Activated CD8-positive, alpha-beta T cell treated with anti-CD3 and anti-CD28 coated beads for 36 hours (primary cell): ENCODE data around the gene PIANP. TPM values are rescaled to one million over a fixed set of nuclear protein-coding genes. Genes with fewer than 3 reads are reported as not detected.

Experiments
- ATAC-seq: fragments of 200-7000 bp; cut with Tn5 transposase; one replicate; pipeline ENCODE4 v1.10.0; 2021; ENCODE audit warnings: mild to moderate bottlenecking, moderate library complexity
- CTCF ChIA-PET: fragments of 350-600 bp; sonication (Branson Sonifier 250); formaldehyde crosslinking; loops from one replicate; lab custom pipeline; 2021; ENCODE audit warnings: antibody characterized with exemption; lab: Charles Lee
- POLR2A ChIA-PET: fragments of 350-600 bp; sonication (Branson Sonifier 250); formaldehyde crosslinking; loops from one replicate; lab custom pipeline; 2021; ENCODE audit warnings: antibody characterized with exemption; lab: Charles Lee
- DNase-seq: peaks from one replicate; pipeline ENCODE4 v3.0.0-alpha.2; 2020
- H3K27ac Mint-ChIP-seq: one replicate; pipeline ENCODE4 v1.8.0; 2021; ENCODE audit warnings: mild to moderate bottlenecking, mixed read lengths
- H3K27me3 Mint-ChIP-seq: one replicate; pipeline ENCODE4 v1.8.0; 2021; ENCODE audit warnings: mixed read lengths
- H3K36me3 Mint-ChIP-seq: one replicate; pipeline ENCODE4 v1.8.0; 2021; ENCODE audit warnings: low read depth, mixed read lengths
- H3K4me1 Mint-ChIP-seq: one replicate; pipeline ENCODE4 v1.8.0; 2021; ENCODE audit warnings: low read depth, mixed read lengths
- H3K4me3 Mint-ChIP-seq: one replicate; pipeline ENCODE4 v1.8.0; 2021; ENCODE audit warnings: mild to moderate bottlenecking, moderate library complexity, mixed read lengths
- H3K9me3 Mint-ChIP-seq: one replicate; pipeline ENCODE4 v1.8.0; 2021; ENCODE audit warnings: mixed read lengths
- intact Hi-C: fragments of 100-400 bp; cut with micrococcal nuclease; formaldehyde crosslinking; loops from one replicate; pipeline ENCODE4 v1.10.0; 2022
- total RNA-seq, 2 experiments: library from RNA; stranded (reverse); gene quantifications; one replicate each; pipeline ENCODE4 v1.2.3, GENCODE V29; 2021
- TF ChIP-seq, protein P1 (sequence below): fragments of 200-600 bp; IDR thresholded peaks from one replicate; pipeline ENCODE4 v1.8.0; 2022; ENCODE audit warnings: antibody characterized with exemption, mild to moderate bottlenecking

The PIANP gene
- total RNA-seq, 2 experiments from 2014 or later, result not detected

DNA sequence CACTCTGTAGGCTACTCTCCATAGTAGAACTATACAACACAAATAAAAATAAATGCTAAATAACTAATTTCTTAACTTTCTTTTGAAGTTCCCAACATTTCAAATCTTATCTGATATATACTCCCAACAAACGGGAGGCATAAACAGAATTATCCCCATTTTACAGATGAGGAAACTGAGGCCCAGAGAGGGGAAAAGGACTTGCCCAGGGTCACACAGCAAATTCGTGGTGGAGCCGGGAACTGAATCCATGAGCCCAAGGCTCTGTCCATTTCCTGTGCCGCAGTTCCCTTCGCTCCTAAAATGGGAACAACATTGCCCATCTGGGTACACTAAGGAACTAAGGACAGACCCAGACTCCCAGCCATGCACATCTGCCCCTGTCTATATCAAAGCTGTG, 23.7 kb downstream of the PIANP start:
- Mint-ChIP-seq H3K4me1 (peaks cover 6% of the 10 kb centered on the region), H3K27me3 (no peaks in the 10 kb centered on the region), H3K9me3 (no peaks in the 10 kb centered on the region), H3K4me3 (no peak overlapping the region), H3K36me3 (peaks cover 59% of the 10 kb centered on the region), H3K27ac (no peak overlapping the region)
- DNase-seq, result no peak
- TF ChIP-seq, protein P1, sequence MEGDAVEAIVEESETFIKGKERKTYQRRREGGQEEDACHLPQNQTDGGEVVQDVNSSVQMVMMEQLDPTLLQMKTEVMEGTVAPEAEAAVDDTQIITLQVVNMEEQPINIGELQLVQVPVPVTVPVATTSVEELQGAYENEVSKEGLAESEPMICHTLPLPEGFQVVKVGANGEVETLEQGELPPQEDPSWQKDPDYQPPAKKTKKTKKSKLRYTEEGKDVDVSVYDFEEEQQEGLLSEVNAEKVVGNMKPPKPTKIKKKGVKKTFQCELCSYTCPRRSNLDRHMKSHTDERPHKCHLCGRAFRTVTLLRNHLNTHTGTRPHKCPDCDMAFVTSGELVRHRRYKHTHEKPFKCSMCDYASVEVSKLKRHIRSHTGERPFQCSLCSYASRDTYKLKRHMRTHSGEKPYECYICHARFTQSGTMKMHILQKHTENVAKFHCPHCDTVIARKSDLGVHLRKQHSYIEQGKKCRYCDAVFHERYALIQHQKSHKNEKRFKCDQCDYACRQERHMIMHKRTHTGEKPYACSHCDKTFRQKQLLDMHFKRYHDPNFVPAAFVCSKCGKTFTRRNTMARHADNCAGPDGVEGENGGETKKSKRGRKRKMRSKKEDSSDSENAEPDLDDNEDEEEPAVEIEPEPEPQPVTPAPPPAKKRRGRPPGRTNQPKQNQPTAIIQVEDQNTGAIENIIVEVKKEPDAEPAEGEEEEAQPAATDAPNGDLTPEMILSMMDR, result no peak
- ChIA-PET POLR2A (interaction anchor here (1.7 kb wide), 1 partner anchor 15 kb away, joined by 4 read pairs; no protein-coding TSS in a partner anchor), CTCF (interaction anchor here (1.4 kb wide), 1 partner anchor 7 kb away, joined by 3 read pairs; no protein-coding TSS in a partner anchor)
- ATAC-seq, result no peak
- intact Hi-C loops, result no loop called here

DNA sequence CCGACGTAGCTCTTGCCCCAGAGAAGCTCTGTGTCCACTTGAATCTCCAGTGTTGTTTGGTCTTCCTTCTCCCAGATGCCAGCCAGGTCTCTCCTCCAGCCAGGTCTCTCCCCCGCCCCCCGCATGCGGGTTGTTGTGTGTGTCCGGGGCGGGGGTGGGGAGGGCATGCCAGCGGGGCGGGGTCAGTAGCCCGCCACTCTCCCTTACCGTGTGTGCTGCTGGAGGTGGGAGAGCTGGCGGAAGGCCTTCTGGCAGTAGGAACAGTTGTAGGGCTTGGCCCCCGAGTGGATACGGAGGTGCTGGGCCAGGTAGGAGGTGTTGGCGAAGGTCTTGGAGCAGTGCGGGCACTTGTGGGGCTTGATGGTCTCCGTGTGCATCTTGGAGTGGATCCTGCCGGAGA, 28.5 kb downstream of the PIANP start:
- Mint-ChIP-seq H3K4me1 (no peaks in the 10 kb centered on the region), H3K36me3 (peaks cover 63% of the 10 kb centered on the region), H3K9me3 (no peaks in the 10 kb centered on the region), H3K4me3 (no peak overlapping the region), H3K27ac (no peak overlapping the region), H3K27me3 (no peaks in the 10 kb centered on the region)
- TF ChIP-seq, protein P1, result no peak
- CTCF ChIA-PET, result interaction anchor here (1.1 kb wide), 1 partner anchor 12 kb away, joined by 3 read pairs; no protein-coding TSS in a partner anchor
- POLR2A ChIA-PET, result interaction anchor here (2.2 kb wide), 1 partner anchor 12 kb away, joined by 13 read pairs; no protein-coding TSS in a partner anchor
- DNase-seq, result no peak
- no peak for ATAC-seq
- intact Hi-C loops, result no loop called here

DNA sequence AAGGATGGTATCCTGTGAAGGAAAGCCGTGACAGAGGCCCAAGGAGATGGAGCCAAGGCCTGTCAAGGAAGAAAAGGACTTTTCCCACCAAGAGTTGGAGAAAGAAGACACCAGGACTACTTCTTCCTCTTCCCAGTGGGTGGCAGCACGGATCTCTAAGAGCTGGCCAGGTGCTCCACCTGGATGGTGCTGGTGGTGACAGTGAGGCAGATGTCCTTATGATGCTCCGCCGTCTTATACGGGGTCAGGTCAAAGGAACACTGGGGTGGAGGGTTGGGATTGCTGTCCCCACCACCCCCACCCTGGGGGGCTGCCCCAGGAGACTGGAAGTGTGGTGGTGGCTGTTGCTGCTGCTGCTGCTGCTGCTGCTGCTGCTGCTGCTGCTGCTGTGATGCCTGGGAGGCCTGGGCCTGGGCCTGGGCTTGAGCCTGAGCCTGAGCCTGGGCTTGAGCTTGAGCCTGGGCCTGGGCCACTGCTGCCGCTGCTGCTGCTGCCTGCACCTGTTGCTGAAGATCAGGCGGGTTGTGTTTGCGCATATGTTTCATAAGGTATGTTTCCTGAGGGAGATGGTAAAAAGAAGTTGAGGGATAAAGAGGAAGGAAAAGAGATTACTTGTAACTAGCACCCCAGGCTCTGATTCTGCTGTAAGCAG, 32.9 kb downstream of the PIANP start:
- intact Hi-C loops, result no loop called here
- Mint-ChIP-seq H3K4me3 (no peak overlapping the region), H3K9me3 (no peaks in the 10 kb centered on the region), H3K4me1 (peaks cover 10% of the 10 kb centered on the region), H3K27ac (peak overlapping the region; percentile 18), H3K36me3 (peaks cover 47% of the 10 kb centered on the region), H3K27me3 (no peaks in the 10 kb centered on the region)
- TF ChIP-seq, protein P1, result peak; percentile 7
- CTCF ChIA-PET, result interaction anchor here (1.2 to 3.9 kb wide), 2 partner anchors 16 to 62 kb away, joined by 3 to 27 read pairs; no protein-coding TSS in a partner anchor
- POLR2A ChIA-PET, result interaction anchor here (1.2 to 2.0 kb wide), 3 partner anchors 10 to 186 kb away, joined by 4 to 6 read pairs (median 4); no protein-coding TSS in a partner anchor
- no peak for DNase-seq
- no peak for ATAC-seq

DNA sequence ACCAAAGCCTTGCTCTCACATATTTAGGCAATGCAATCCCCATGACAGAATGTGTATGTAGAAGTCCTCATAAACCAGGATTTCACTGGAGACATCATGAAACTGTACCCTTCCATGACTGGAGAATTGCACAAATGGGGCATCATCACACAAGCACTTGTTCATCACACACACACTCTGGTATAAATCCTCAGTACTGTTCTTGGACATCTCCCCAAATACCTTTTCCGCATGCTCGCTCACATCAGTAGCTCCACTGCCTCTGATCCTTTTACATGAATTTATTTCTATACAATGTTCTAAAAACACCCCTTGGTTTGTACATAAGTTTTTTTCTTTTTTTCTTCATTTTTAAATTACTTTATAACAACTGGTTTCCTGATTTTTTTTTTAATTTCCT, 34.4 kb downstream of the PIANP start:
- POLR2A ChIA-PET, result interaction anchor here (1.4 kb wide), 1 partner anchor 34 kb away, joined by 5 read pairs; no protein-coding TSS in a partner anchor
- intact Hi-C loops, result no loop called here
- peaks cover 18% of the 10 kb centered on the region for H3K4me1 Mint-ChIP-seq

More for the DNA sequence above, 34.4 kb downstream of the PIANP start:
- TF ChIP-seq, protein P1, result no peak
- Mint-ChIP-seq H3K27me3 (no peaks in the 10 kb centered on the region), H3K4me3 (no peak overlapping the region), H3K36me3 (peaks cover 34% of the 10 kb centered on the region), H3K27ac (no peak overlapping the region), H3K9me3 (no peaks in the 10 kb centered on the region)
- no peak for DNase-seq
- no peak for ATAC-seq
- CTCF ChIA-PET, result interaction anchor here (0.7 kb wide), 1 partner anchor 79 kb away, joined by 3 read pairs; no protein-coding TSS in a partner anchor
